ENCODE data around the gene CD4. TPM values are rescaled to one million over a fixed set of nuclear protein-coding genes. Genes with fewer than 3 reads are reported as not detected.
"Not testable (repeated sequence)": the region's sequence is repeated elsewhere in the genome, so short reads cannot be mapped to it uniquely, and the experiment has no call there.

The CD4 gene
- total RNA-seq, 1 experiment from 2014 or later = not detected

- no peak for DNase-seq (ENCODE audit: low read depth)
Measured at GRCh38 chr12:6866920-6867412, 77.6 kb downstream of the CD4 start.

- peak; percentile 72 for DNase-seq (ENCODE audit: low read depth)
Measured at GRCh38 chr12:6867413-6868210, 78.3 kb downstream of the CD4 start, which contains the start of gene TPI1. Gene TPI1 (plus strand): TSS chr12:6867531. CDS start chr12:6867567, 36 bp downstream.

DNA sequence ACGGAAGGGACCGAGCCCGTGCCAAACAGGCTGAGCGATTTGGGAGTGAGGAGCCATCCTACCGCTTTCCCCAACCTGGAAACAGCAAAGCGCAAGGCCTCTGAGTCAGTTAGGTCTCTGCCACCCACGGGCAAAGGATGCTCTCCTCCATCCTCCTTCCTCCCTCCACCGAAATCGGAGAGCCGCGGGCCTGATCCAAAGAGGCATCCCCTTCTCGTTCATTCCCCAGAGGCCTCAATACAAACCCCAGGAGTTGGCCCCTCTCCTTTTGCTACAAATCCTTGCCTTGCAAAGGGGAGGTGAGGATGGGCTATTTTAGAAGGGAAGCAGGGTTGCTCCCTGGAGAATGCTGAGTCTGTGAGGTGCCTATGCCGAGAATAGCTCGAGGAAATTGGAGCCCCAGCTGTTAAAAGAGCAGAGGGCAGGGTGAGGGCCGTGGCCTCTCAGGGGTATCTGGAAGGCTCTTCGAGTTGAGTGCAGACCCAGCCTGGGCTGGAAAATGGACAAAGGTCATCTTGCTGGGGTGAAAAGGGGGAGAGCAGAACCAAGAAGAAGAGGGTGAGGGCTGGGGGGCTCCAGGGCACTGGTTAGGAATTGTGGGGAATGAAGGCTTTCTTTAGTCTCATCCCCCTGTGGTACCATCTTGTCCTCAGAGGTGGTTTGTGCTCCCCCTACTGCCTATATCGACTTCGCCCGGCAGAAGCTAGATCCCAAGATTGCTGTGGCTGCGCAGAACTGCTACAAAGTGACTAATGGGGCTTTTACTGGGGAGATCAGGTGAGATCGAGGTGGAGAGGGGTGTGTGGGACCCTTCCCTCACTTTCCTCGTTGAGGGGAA lies 79.1 kb downstream of the CD4 start:
- DNase-seq (ENCODE audit: low read depth) = peak; percentile 42

GRCh38 chr12:6869049-6870021 lies 80.0 kb downstream of the CD4 start:
- peak; percentile 71 for DNase-seq (ENCODE audit: low read depth)

DNA sequence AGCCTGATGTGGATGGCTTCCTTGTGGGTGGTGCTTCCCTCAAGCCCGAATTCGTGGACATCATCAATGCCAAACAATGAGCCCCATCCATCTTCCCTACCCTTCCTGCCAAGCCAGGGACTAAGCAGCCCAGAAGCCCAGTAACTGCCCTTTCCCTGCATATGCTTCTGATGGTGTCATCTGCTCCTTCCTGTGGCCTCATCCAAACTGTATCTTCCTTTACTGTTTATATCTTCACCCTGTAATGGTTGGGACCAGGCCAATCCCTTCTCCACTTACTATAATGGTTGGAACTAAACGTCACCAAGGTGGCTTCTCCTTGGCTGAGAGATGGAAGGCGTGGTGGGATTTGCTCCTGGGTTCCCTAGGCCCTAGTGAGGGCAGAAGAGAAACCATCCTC lies 81.0 kb downstream of the CD4 start:
- not testable (repeated sequence) for DNase-seq (ENCODE audit: low read depth)

Other genes with a start within 250 kb of the CD4 start
- 7.7 and 9.5 TPM in 2 replicates for gene IFFO1, start 233.5 kb upstream of the CD4 start, total RNA-seq (2014; rRNA removed; shearing (Covaris generic))
- gene NOP2, start 221.2 kb upstream of the CD4 start, total RNA-seq (2014; rRNA removed; shearing (Covaris generic)) = 80.0 and 90.1 TPM in 2 replicates
- 348 and 371 TPM in 2 replicates for gene CHD4, start 182.1 kb upstream of the CD4 start, total RNA-seq (2014; rRNA removed; shearing (Covaris generic))
- 0.27 and 0.29 TPM in 2 replicates for gene LPAR5, start 153.6 kb upstream of the CD4 start, total RNA-seq (2014; rRNA removed; shearing (Covaris generic))
- not detected in 2 replicates for gene ACRBP, start 142.1 kb upstream of the CD4 start, total RNA-seq (2014; rRNA removed; shearing (Covaris generic))
- gene ING4, start 126.4 kb upstream of the CD4 start, total RNA-seq (2014; rRNA removed; shearing (Covaris generic)) = 22.3 and 25.5 TPM in 2 replicates
- 28.8 and 42.6 TPM in 2 replicates for gene ZNF384, start 100.2 kb upstream of the CD4 start, total RNA-seq (2014; rRNA removed; shearing (Covaris generic))
- gene PIANP, start 88.7 kb upstream of the CD4 start, total RNA-seq (2014; rRNA removed; shearing (Covaris generic)) = 0.45 TPM in 1 of 2 replicates, not detected in the other
- gene COPS7A, start 65.5 kb upstream of the CD4 start, total RNA-seq (2014; rRNA removed; shearing (Covaris generic)) = 97.5 and 97.6 TPM in 2 replicates
- gene MLF2, start 36.4 kb upstream of the CD4 start, total RNA-seq (2014; rRNA removed; shearing (Covaris generic)) = 283 and 297 TPM in 2 replicates
- gene PTMS, start 23.2 kb upstream of the CD4 start, total RNA-seq (2014; rRNA removed; shearing (Covaris generic)) = 105 and 148 TPM in 2 replicates
- 0.20 and 2.0 TPM in 2 replicates for gene LAG3, start 17.0 kb upstream of the CD4 start, total RNA-seq (2014; rRNA removed; shearing (Covaris generic))
- 7.2 and 8.7 TPM in 2 replicates for gene GPR162, start 32.3 kb downstream of the CD4 start, total RNA-seq (2014; rRNA removed; shearing (Covaris generic))
- 31.5 and 31.7 TPM in 2 replicates for gene P3H3, start 38.9 kb downstream of the CD4 start, total RNA-seq (2014; rRNA removed; shearing (Covaris generic))
- gene GNB3, start 51.4 kb downstream of the CD4 start, total RNA-seq (2014; rRNA removed; shearing (Covaris generic)) = 1.5 and 1.6 TPM in 2 replicates
- 129 and 190 TPM in 2 replicates for gene CDCA3, start 61.8 kb downstream of the CD4 start, total RNA-seq (2014; rRNA removed; shearing (Covaris generic))
- gene USP5, start 62.6 kb downstream of the CD4 start, total RNA-seq (2014; rRNA removed; shearing (Covaris generic)) = 109 and 112 TPM in 2 replicates
- gene TPI1, start 78.0 kb downstream of the CD4 start, total RNA-seq (2014; rRNA removed; shearing (Covaris generic)) = 1,401 and 1,471 TPM in 2 replicates
- 15.7 and 20.0 TPM in 2 replicates for gene SPSB2, start 83.8 kb downstream of the CD4 start, total RNA-seq (2014; rRNA removed; shearing (Covaris generic))
- 3.5 and 3.6 TPM in 2 replicates for gene LRRC23, start 115.3 kb downstream of the CD4 start, total RNA-seq (2014; rRNA removed; shearing (Covaris generic))
- gene ENO2, start 125.1 kb downstream of the CD4 start, total RNA-seq (2014; rRNA removed; shearing (Covaris generic)) = 13.4 and 26.3 TPM in 2 replicates
- gene ATN1, start 138.4 kb downstream of the CD4 start, total RNA-seq (2014; rRNA removed; shearing (Covaris generic)) = 6.6 and 11.6 TPM in 2 replicates
- not detected in 2 replicates for gene RNU7-1, start 154.3 kb downstream of the CD4 start, total RNA-seq (2014; rRNA removed; shearing (Covaris generic))
- gene C12orf57, start 154.5 kb downstream of the CD4 start, total RNA-seq (2014; rRNA removed; shearing (Covaris generic)) = 127 and 201 TPM in 2 replicates
- 0.05 and 0.37 TPM in 2 replicates for gene PTPN6, start 161.8 kb downstream of the CD4 start, total RNA-seq (2014; rRNA removed; shearing (Covaris generic))
- 647 and 649 TPM in 2 replicates for gene PHB2, start 181.1 kb downstream of the CD4 start, total RNA-seq (2014; rRNA removed; shearing (Covaris generic))
- 107 and 122 TPM in 2 replicates for gene EMG1, start 181.4 kb downstream of the CD4 start, total RNA-seq (2014; rRNA removed; shearing (Covaris generic))
- gene LPCAT3, start 228.9 kb downstream of the CD4 start, total RNA-seq (2014; rRNA removed; shearing (Covaris generic)) = 8.0 and 9.6 TPM in 2 replicates

Data from HT1080 (cell line).